IMR-90 (cell line): ENCODE measurements around the gene ASRGL1. TPM values are rescaled to one million over a fixed set of nuclear protein-coding genes. Genes with fewer than 3 reads are reported as not detected.

Experiments used
- ATAC-seq: fragments of 200-7000 bp; cut with Tn5 transposase; 2 replicates; pipeline ENCODE4 v1.9.1; 2020; ENCODE audit warnings: low read depth, mild to moderate bottlenecking, moderate library complexity
- BruUV-seq: library from RNA; stranded (reverse); fragments of 400-500 nt; replicated peaks from 2 replicates; lab custom pipeline; 2021; lab: Mats Ljungman, UMichigan
- CTCF ChIA-PET: fragments of 300-600 bp; formaldehyde crosslinking; extraction: SDS; loops from one replicate; lab custom pipeline; 2021; ENCODE audit warnings: antibody characterized with exemption; lab: Yijun Ruan, JAX
- POLR2A ChIA-PET: fragments of 300-600 bp; sonication (Branson Sonifier 250); formaldehyde crosslinking; loops from one replicate; lab custom pipeline; 2022; ENCODE audit warnings: antibody characterized with exemption; ENCODE audit not compliant: unreplicated experiment; lab: Charles Lee
- DNase-seq: peaks from one replicate; pipeline ENCODE4 v3.0.0; 2013
- H2AFZ ChIP-seq: replicated peaks from 2 replicates; pipeline ENCODE3; 2013; ENCODE audit warnings: low read length, mild to moderate bottlenecking; ENCODE audit not compliant: poor library complexity
- H2AK5ac ChIP-seq: 2 replicates; pipeline ENCODE4 v1.6.1; 2013; ENCODE audit warnings: low read depth, low read length, inconsistent platforms
- H2AK9ac ChIP-seq: replicated peaks from 2 replicates; pipeline ENCODE3; 2013; ENCODE audit warnings: mild to moderate bottlenecking, low read depth, low read length, moderate library complexity; ENCODE audit not compliant: poor library complexity
- H2BK120ac ChIP-seq: 2 replicates; pipeline ENCODE4 v1.6.1; 2013; ENCODE audit warnings: low read depth, low read length, inconsistent platforms
- H2BK15ac ChIP-seq: 3 replicates; pipeline ENCODE4 v1.6.1; 2013; ENCODE audit warnings: low read depth, low read length, inconsistent platforms
- H2BK20ac ChIP-seq: 2 replicates; pipeline ENCODE4 v1.6.1; 2013; ENCODE audit warnings: low read depth, mild to moderate bottlenecking, inconsistent platforms, low read length, moderate library complexity
- H2BK5ac ChIP-seq: 2 replicates; pipeline ENCODE4 v1.6.1; 2013; ENCODE audit warnings: mild to moderate bottlenecking, low read depth, low read length, inconsistent platforms; ENCODE audit not compliant: poor library complexity, severe bottlenecking
- H3K14ac ChIP-seq: replicated peaks from 2 replicates; pipeline ENCODE4 v1.6.1; 2013; ENCODE audit warnings: low read depth, low read length, inconsistent platforms
- H3K18ac ChIP-seq: 2 replicates; pipeline ENCODE4 v1.6.1; 2013; ENCODE audit warnings: low read depth, low read length, control low read depth
- H3K23ac ChIP-seq: 2 replicates; pipeline ENCODE4 v1.6.1; 2013; ENCODE audit warnings: low read depth, low read length, inconsistent platforms
- H3K27ac ChIP-seq: 2 replicates; pipeline ENCODE4 v1.5.1; 2013; ENCODE audit warnings: mild to moderate bottlenecking, control low read depth, low read length; ENCODE audit not compliant: insufficient read depth
- H3K27me3 ChIP-seq: 2 replicates; pipeline ENCODE4 v1.6.1; 2013; ENCODE audit warnings: low read length; ENCODE audit not compliant: control insufficient read depth, insufficient read depth
- H3K36me3 ChIP-seq: 2 replicates; pipeline ENCODE4 v1.6.1; 2013; ENCODE audit warnings: low read length, mixed read lengths; ENCODE audit not compliant: control insufficient read depth, insufficient read depth
- H3K4ac ChIP-seq: 2 replicates; pipeline ENCODE4 v1.6.1; 2013; ENCODE audit warnings: low read depth, low read length, inconsistent platforms
- H3K4me1 ChIP-seq: 2 replicates; pipeline ENCODE4 v1.6.1; 2013; ENCODE audit warnings: low read length, mixed read lengths; ENCODE audit not compliant: control insufficient read depth, insufficient read depth
- H3K4me2 ChIP-seq: 2 replicates; pipeline ENCODE4 v1.6.1; 2013; ENCODE audit warnings: low read depth, mild to moderate bottlenecking, control low read depth, low read length, moderate library complexity
- H3K4me3 ChIP-seq: 2 replicates; pipeline ENCODE4 v1.5.1; 2013; ENCODE audit warnings: low read depth, mild to moderate bottlenecking, control low read depth, low read length, moderate library complexity; ENCODE audit not compliant: insufficient read depth
- H3K56ac ChIP-seq: 2 replicates; pipeline ENCODE4 v1.6.1; 2013; ENCODE audit warnings: low read length, inconsistent platforms; ENCODE audit not compliant: insufficient read depth; ENCODE audit errors: extremely low read depth
- H3K79me1 ChIP-seq, 2 experiments: 2 replicates each; pipeline ENCODE4 v1.6.1; 2013; ENCODE audit warnings: low read length in 2 of 2, inconsistent platforms in 1 of 2, low read depth in 1 of 2
- H3K9ac ChIP-seq: 2 replicates; pipeline ENCODE4 v1.6.1; 2013; ENCODE audit warnings: low read depth, low read length, control low read depth
- H3K9me1 ChIP-seq: 2 replicates; pipeline ENCODE4 v1.6.1; 2013; ENCODE audit warnings: low read length, inconsistent platforms; ENCODE audit not compliant: insufficient read depth
- H3K9me3 ChIP-seq: 2 replicates; pipeline ENCODE4 v1.6.1; 2013; ENCODE audit warnings: low read length; ENCODE audit not compliant: control insufficient read depth, insufficient read depth
- H4K20me1 ChIP-seq: 2 replicates; pipeline ENCODE4 v1.6.1; 2013; ENCODE audit warnings: low read length, inconsistent platforms; ENCODE audit not compliant: insufficient read depth
- H4K5ac ChIP-seq: 2 replicates; pipeline ENCODE4 v1.6.1; 2013; ENCODE audit warnings: mild to moderate bottlenecking, low read depth, low read length, control low read depth
- H4K8ac ChIP-seq, 2 experiments: 2 replicates each; pipeline ENCODE4 v1.6.1; 2013; ENCODE audit warnings: low read depth in 2 of 2, low read length in 2 of 2, control low read depth in 1 of 2, inconsistent platforms in 1 of 2
- H4K91ac ChIP-seq: 2 replicates; pipeline ENCODE4 v1.6.1; 2013; ENCODE audit warnings: low read depth, low read length, inconsistent platforms; ENCODE audit not compliant: insufficient read depth
- FOS ChIP-seq: fragments of 150-350 bp; IDR thresholded peaks from 2 replicates; pipeline ENCODE4 v1.6.1; 2016; ENCODE audit warnings: low read depth, low read length
- RCOR1 ChIP-seq: IDR thresholded peaks from 2 replicates; pipeline ENCODE4 v1.6.1; 2012; ENCODE audit warnings: mild to moderate bottlenecking, low read length, improper control_type of control experiment; ENCODE audit not compliant: insufficient replicate concordance
- WGBS, 2 experiments: methylation state at CpG; one replicate each; pipeline versions ENCODE4 v1.1.5 to v1.1.7; 2013; ENCODE audit warnings: missing lambda C conversion rate in 2 of 2; ENCODE audit not compliant: insufficient read length in 1 of 2; ENCODE audit errors: extremely low coverage in 2 of 2; 5-methylcytosine and 5-hydroxymethylcytosine counted together
- dilution Hi-C: fragments of 300-500 bp; cut with HindIII; formaldehyde crosslinking; loops from one replicate; pipeline ENCODE4 v1.14.3; 2018; ENCODE audit warnings: low sequenced_read_pairs; ENCODE audit not compliant: unreplicated experiment
- in situ Hi-C: fragments of 300-500 bp; cut with MboI; formaldehyde crosslinking; loops from 3 replicates; pipeline ENCODE4 v1.14.3; 2019; ENCODE audit warnings: low sequenced_read_pairs, inconsistent platforms, mixed read lengths
- intact Hi-C: fragments of 100-400 bp; cut with micrococcal nuclease; formaldehyde crosslinking; loops from 2 replicates; pipeline ENCODE4 v1.10.0; 2022
- polyA plus RNA-seq, 3 experiments: library from polyadenylated mRNA; depleted of rRNA; stranded (reverse); fragments of >200 nt; gene quantifications; 2 replicates each; pipeline ENCODE4 v1.2.3, GENCODE V29; 2012; ENCODE audit warnings: low replicate concordance in 1 of 3
- total RNA-seq: library from RNA; depleted of rRNA; stranded (reverse); fragments of >200 nt; gene quantifications from 2 replicates; pipeline ENCODE4 v1.2.3, GENCODE V29; 2012

Gene ASRGL1
- total and polyA plus RNA-seq, 2 of the 4 experiments (the other 2 are of a cell fraction) = 0.72 TPM; not detected in 1

DNA sequence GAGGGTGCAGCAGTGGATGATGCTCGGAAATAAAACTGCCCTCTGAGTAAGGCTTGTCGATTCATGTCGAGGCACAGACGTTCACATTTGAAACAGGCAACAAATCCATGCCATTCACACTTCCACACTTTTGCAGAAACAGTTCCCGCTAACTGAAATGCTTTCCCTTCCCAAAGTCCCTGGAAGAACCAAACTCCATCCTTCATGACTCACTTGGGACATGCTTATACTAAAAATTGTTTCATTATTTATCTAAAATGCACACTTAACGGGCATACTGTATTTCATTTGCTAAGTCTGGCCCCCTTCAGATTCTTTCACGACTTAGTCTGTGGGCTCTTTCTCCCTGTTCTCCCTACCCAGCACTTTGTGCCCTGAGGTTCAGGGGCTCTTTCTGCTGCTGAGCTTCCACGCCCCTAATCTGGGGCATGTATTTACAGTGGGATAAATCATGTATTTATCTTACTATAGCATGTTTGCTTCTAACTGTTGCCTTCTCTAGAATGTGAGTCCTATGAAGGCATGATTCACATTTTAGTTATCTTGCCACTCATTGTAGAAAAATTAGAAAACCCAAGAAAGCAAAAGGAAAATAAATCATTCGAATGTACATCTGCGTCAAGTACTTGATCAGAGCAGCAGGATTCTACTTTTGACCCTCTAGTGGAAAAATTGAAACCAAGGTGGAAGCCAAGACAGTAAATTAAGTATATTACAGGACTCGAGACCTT is 94.1 kb downstream of the ASRGL1 start:
- H2BK15ac ChIP-seq = peak overlapping the region; percentile 89; the same call in 2 of the 3 replicates
- ATAC-seq = peak; percentile 77
- H4K5ac ChIP-seq = peak overlapping the region; percentile 82
- H2BK20ac ChIP-seq = peak overlapping the region; percentile 98
- no peaks in the 10 kb centered on the region for H3K36me3 ChIP-seq
- H3K9ac ChIP-seq = peak overlapping the region; percentile 54
- H3K4ac ChIP-seq = peak overlapping the region; percentile 95
- H4K20me1 ChIP-seq = no peaks in the 10 kb centered on the region
- H3K4me2 ChIP-seq = peak overlapping the region; percentile 83
- peak overlapping the region; percentile 95 for H3K18ac ChIP-seq
- peak overlapping the region; percentile 72 for H3K14ac ChIP-seq
- dilution Hi-C loops (no loop called here), intact Hi-C loops (loop anchor here (2.0 kb wide), 1 partner anchor 79 kb away; no protein-coding TSS in a partner anchor), in situ Hi-C loops (no loop called here)
- WGBS, 2 experiments = 0% methylated on average over 3 of the region's 11 CpGs; no CpG with 5 or more reads in 1 of the 2 experiments
- peak overlapping the region; percentile 54 to 79 for H4K8ac ChIP-seq
- peak overlapping the region; percentile 65 for H3K56ac ChIP-seq
- ChIA-PET CTCF (interaction anchor here (1.3 kb wide), 1 partner anchor 111 kb away, joined by 3 read pairs; no protein-coding TSS in a partner anchor), POLR2A (no interaction called here)
- peak overlapping the region; percentile 87 for H2BK5ac ChIP-seq
- H2AFZ ChIP-seq = peak overlapping the region; percentile 51
- H3K27ac ChIP-seq = peak overlapping the region; percentile 92
- H2BK120ac ChIP-seq = peak overlapping the region; percentile 95
- peak overlapping the region; percentile 94 for H4K91ac ChIP-seq
- no TSS peak for BruUV-seq
- H3K4me1 ChIP-seq = peaks cover 32% of the 10 kb centered on the region
- no peaks in the 10 kb centered on the region for H3K27me3 ChIP-seq
- TF ChIP-seq FOS (peak; percentile 74), RCOR1 (no peak)
- no peaks in the 10 kb centered on the region for H3K9me3 ChIP-seq
- H2AK5ac ChIP-seq = peak overlapping the region; percentile 71
- peak; percentile 92 for DNase-seq
- H3K9me1 ChIP-seq = peaks cover 28% of the 10 kb centered on the region
- H3K23ac ChIP-seq = peak overlapping the region; percentile 84
- H2AK9ac ChIP-seq = peak overlapping the region; percentile 19
- H3K4me3 ChIP-seq = no peak overlapping the region
- peaks cover 0 to 30% of the 10 kb centered on the region in 2 experiments; a peak in 2 of 4 replicates for H3K79me1 ChIP-seq
